GM21576 (cell line): ENCODE data around the gene SMG6.
"Not testable (repeated sequence)": the region's sequence is repeated elsewhere in the genome, so short reads cannot be mapped to it uniquely, and the experiment has no call there.

Experiments used
- ATAC-seq: cut with Tn5 transposase; IDR thresholded peaks from one replicate; pipeline ENCODE4 v1.9.1; 2021; ENCODE audit warnings: mild to moderate bottlenecking, moderate library complexity; ENCODE audit not compliant: unreplicated experiment

The SMG6 gene

DNA sequence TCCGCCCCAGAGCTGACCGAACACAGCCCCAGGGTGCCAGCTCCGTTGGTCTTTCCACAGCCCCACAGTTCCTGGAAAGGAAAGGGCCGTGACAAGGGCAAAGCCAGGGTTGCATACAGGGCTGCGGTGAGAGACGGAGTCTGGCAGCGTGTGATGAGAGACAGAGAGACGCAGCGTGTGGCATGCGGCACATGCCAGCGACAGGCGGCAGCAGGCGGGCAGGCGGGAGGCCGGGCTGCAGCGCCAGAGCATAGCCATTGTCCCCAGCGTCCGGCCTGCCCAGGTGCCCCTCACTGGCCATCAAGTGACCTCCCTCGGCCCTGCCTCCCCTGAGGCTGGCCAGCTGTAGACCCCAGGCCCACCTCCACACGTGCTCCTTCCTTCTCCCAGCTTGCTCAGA, 287.1 kb downstream of the SMG6 start:
- no peak for ATAC-seq

GRCh38 chr17:2015314-2015713, 288.3 kb downstream of the SMG6 start:
- no peak for ATAC-seq

- no peak for ATAC-seq
Observed at GRCh38 chr17:2013994-2014317, 289.6 kb downstream of the SMG6 start.

DNA sequence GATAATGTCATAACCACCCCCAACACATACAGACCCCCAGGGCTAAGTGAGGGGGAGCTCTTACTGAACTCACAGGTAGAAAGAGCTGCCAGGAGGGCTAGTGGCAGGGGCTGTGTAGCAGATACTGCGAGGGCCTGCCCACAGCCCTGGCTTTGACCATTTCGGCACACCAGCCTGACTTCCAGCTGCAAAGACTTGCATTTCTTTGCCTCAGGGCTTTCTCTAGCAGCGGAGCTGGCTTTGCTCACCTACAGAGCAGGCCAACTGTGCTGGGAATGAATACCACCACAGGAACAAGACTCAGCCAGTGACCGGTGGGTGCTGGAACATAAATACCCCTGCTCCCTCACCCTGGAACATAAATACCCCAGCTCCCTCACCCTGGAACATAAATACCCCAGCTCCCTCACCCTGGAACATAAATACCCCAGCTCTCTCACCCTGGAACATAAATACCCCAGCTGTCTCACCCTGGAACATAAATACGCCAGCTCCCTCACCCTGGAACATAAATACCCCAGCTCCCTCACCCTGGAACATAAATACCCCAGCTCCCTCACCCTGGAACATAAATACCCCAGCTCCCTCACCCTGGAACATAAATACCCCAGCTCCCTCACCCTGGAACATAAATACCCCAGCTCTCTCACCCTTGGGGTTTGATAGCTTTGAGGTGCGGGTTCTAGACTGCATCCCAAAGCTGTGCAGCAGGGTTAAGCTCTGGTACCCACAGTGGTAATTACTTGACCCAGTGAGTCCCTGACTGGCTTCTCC, 290.2 kb downstream of the SMG6 start:
- not testable (repeated sequence) for ATAC-seq

DNA sequence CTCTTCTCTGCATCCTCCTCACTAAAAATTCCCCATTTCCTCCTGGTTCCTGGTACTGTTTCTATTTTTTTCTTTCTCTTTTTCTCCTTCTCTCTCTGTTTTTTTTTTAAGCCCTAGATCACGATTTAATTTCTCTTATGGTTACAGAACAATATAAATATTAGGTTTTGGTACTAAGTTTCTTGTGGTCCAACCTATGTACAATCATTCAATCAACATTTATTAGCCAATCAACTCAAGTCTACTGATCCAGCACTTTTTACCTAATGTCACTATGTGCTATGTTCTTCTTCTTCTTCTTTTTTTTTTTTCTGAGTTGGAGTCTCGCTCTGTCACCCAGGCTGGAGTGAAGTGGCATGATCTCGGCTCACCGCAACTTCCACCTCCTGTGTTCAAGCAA, 291.1 kb downstream of the SMG6 start:
- ATAC-seq: no peak

- ATAC-seq: no peak
Observed at GRCh38 chr17:2011411-2012371, 291.9 kb downstream of the SMG6 start.
